SU-DHL-6 (cell line): ENCODE results near the gene CYP4F22.

Experiments used
- H2AFZ ChIP-seq: fragments of 200-600 bp; sonication (generic); 2 replicates; pipeline ENCODE4 v1.6.1; 2014; ENCODE audit warnings: low read depth, mild to moderate bottlenecking, moderate library complexity, mixed read lengths, antibody characterized with exemption, low read length; ENCODE audit not compliant: severe bottlenecking
- H3F3A ChIP-seq: fragments of 200-600 bp; shearing (Covaris generic); 2 replicates; pipeline ENCODE4 v1.6.0; 2016; ENCODE audit warnings: antibody characterized with exemption, mild to moderate bottlenecking; ENCODE audit not compliant: insufficient read depth
- H3K27ac ChIP-seq: fragments of 200-600 bp; sonication (generic); 2 replicates; pipeline ENCODE4 v1.5.1; 2016; ENCODE audit warnings: low read depth, mild to moderate bottlenecking, low read length, moderate library complexity, mixed read lengths
- H3K27me3 ChIP-seq: fragments of 200-600 bp; sonication (generic), shearing (Covaris generic); 2 replicates; pipeline ENCODE4 v1.6.0; 2014; ENCODE audit warnings: mild to moderate bottlenecking, low read length
- H3K36me3 ChIP-seq: fragments of 200-600 bp; sonication (generic); 2 replicates; pipeline ENCODE4 v1.6.1; 2014; ENCODE audit warnings: mild to moderate bottlenecking, low read length, mixed read lengths
- H3K4me2 ChIP-seq: fragments of 300-600, 200-600 bp; shearing (Covaris generic), sonication (generic); 2 replicates; pipeline ENCODE4 v1.6.0; 2014; ENCODE audit warnings: low read length, low read depth, mild to moderate bottlenecking; ENCODE audit not compliant: poor library complexity, severe bottlenecking
- H3K4me3 ChIP-seq: fragments of 200-600 bp; sonication (generic); 2 replicates; pipeline ENCODE4 v1.5.1; 2014; ENCODE audit warnings: antibody characterized with exemption, low read length, mild to moderate bottlenecking, mixed read lengths; ENCODE audit not compliant: insufficient read depth, poor library complexity, severe bottlenecking
- H3K79me2 ChIP-seq: fragments of 200-600 bp; sonication (generic); 2 replicates; pipeline ENCODE4 v1.6.1; 2014; ENCODE audit warnings: mild to moderate bottlenecking, low read length, moderate library complexity; ENCODE audit not compliant: insufficient read depth
- H3K9ac ChIP-seq: fragments of 200-600 bp; sonication (generic); 2 replicates; pipeline ENCODE4 v1.7.0; 2014; ENCODE audit warnings: mild to moderate bottlenecking, low read length
- H3K9me2 ChIP-seq: fragments of 200-600 bp; sonication (generic); replicated peaks from 2 replicates; pipeline ENCODE4 v1.6.1; 2014; ENCODE audit warnings: low read length; ENCODE audit not compliant: insufficient read depth
- H3K9me3 ChIP-seq: fragments of 200-600 bp; sonication (generic); 2 replicates; pipeline ENCODE4 v1.6.1; 2014; ENCODE audit warnings: low read length, mixed read lengths; ENCODE audit not compliant: insufficient read depth
- H4K20me1 ChIP-seq: fragments of 200-600 bp; sonication (generic); 2 replicates; pipeline ENCODE4 v1.6.1; 2014; ENCODE audit warnings: low read depth, mild to moderate bottlenecking, antibody characterized with exemption, low read length, moderate library complexity, mixed read lengths
- CTCF ChIP-seq: fragments of 200-600 bp; sonication (generic); IDR thresholded peaks from one replicate; pipeline ENCODE4 v1.5.1; 2017; ENCODE audit warnings: antibody characterized with exemption, mild to moderate bottlenecking, low read length, moderate library complexity; ENCODE audit not compliant: insufficient read depth, poor library complexity, severe bottlenecking
- EZH2phosphoT487 ChIP-seq: fragments of 200-600 bp; sonication (generic), shearing (Covaris generic); conservative IDR thresholded peaks from 2 replicates; pipeline ENCODE4 v1.6.1; 2018; ENCODE audit warnings: mild to moderate bottlenecking, antibody characterized with exemption, low read length, moderate library complexity, mixed read lengths

The CYP4F22 gene

DNA sequence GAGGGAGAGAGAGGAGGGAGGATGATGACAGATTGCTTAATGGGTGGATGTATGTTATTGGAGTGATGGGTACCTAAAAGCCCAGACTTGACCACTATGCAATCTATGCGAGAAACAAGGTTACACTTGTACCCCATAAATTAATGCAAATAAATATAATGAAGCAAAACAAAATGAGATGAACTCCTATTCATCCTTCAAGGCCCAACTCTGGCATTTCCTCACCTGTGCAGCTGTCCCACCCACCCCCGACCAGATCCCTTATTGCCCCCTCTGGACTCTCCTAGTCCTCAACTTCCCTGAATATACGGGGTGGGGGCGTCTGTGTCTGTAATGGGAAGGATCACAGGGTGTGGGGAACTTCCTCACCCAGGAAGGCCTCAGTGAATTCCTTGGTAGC is 33.2 kb upstream of the CYP4F22 start:
- no peaks in the 10 kb centered on the region for H3K9me2 ChIP-seq
- H3K4me2 ChIP-seq = no peak overlapping the region
- H3K27ac ChIP-seq = no peak overlapping the region
- no peak overlapping the region for H2AFZ ChIP-seq
- H4K20me1 ChIP-seq = no peaks in the 10 kb centered on the region
- no peak overlapping the region for H3K9ac ChIP-seq
- TF ChIP-seq EZH2phosphoT487 (no peak), CTCF (no peak)
- no peaks in the 10 kb centered on the region for H3F3A ChIP-seq
- H3K27me3 ChIP-seq = no peaks in the 10 kb centered on the region
- H3K79me2 ChIP-seq = no peaks in the 10 kb centered on the region
- no peak overlapping the region for H3K4me3 ChIP-seq
- no peaks in the 10 kb centered on the region for H3K9me3 ChIP-seq
- no peaks in the 10 kb centered on the region for H3K36me3 ChIP-seq

GRCh38 chr19:15475611-15476010 is 32.7 kb upstream of the CYP4F22 start:
- H3K4me3 ChIP-seq = no peak overlapping the region
- H3K4me2 ChIP-seq = no peak overlapping the region
- TF ChIP-seq EZH2phosphoT487 = no peak
- TF ChIP-seq CTCF = no peak
- no peaks in the 10 kb centered on the region for H3K79me2 ChIP-seq
- no peaks in the 10 kb centered on the region for H3K9me2 ChIP-seq
- H3K9me3 ChIP-seq = no peaks in the 10 kb centered on the region
- no peaks in the 10 kb centered on the region for H4K20me1 ChIP-seq
- H3K27me3 ChIP-seq = no peaks in the 10 kb centered on the region
- no peak overlapping the region for H3K9ac ChIP-seq
- no peak overlapping the region for H2AFZ ChIP-seq
- no peak overlapping the region for H3K27ac ChIP-seq
- H3F3A ChIP-seq = no peaks in the 10 kb centered on the region
- no peaks in the 10 kb centered on the region for H3K36me3 ChIP-seq

DNA sequence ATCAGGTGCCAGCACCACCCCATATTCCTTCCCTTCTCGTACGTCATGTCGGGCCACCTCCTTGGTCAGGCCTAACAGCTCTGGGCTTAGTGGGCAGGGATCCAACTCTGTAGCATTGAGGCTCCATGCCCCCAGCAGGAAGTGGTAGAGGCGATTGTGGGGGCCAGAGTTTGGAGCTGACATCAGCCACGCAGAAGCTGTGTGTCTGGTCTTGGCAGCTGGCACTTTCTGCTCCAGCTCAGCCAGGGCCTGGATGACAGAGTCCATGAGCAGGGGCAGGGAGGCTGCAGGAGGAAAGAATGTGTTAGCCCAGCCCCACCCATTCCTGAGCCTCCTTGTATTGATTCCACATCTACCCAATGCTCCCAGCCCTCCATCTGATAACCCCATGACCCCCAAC is 32.0 kb upstream of the CYP4F22 start:
- H3K4me2 ChIP-seq = no peak overlapping the region
- H3F3A ChIP-seq = no peaks in the 10 kb centered on the region
- no peak overlapping the region for H3K9ac ChIP-seq
- H3K27ac ChIP-seq = no peak overlapping the region
- no peaks in the 10 kb centered on the region for H3K79me2 ChIP-seq
- H3K36me3 ChIP-seq = no peaks in the 10 kb centered on the region
- no peak for TF ChIP-seq CTCF
- no peak for TF ChIP-seq EZH2phosphoT487
- no peak overlapping the region for H2AFZ ChIP-seq
- H4K20me1 ChIP-seq = no peaks in the 10 kb centered on the region
- H3K27me3 ChIP-seq = no peaks in the 10 kb centered on the region
- no peak overlapping the region for H3K4me3 ChIP-seq
- H3K9me3 ChIP-seq = no peaks in the 10 kb centered on the region
- H3K9me2 ChIP-seq = no peaks in the 10 kb centered on the region
